GM23338 (cell line): ENCODE measurements around the gene DNAI2. TPM values are rescaled to one million over a fixed set of nuclear protein-coding genes. Genes with fewer than 3 reads are reported as not detected.

Experiments
- ATAC-seq: fragments of 200-7000 bp; cut with Tn5 transposase; 3 replicates; pipeline ENCODE4 v1.9.1; 2020
- DNase-seq: peaks from one replicate; pipeline ENCODE4 v3.0.0-alpha.2; 2015; ENCODE audit warnings: low spot score
- H2AFZ ChIP-seq: fragments of 200-600 bp; sonication (generic); 2 replicates; pipeline ENCODE4 v1.8.0; 2016; ENCODE audit warnings: antibody characterized with exemption, mild to moderate bottlenecking, moderate library complexity
- H3F3A ChIP-seq: fragments of 200-600 bp; sonication (generic); replicated peaks from 2 replicates; pipeline ENCODE4 v1.8.0; 2017; ENCODE audit warnings: antibody characterized with exemption, mixed run types, low read depth
- H3K27ac ChIP-seq: fragments of 200-600 bp; sonication (generic); 2 replicates; pipeline ENCODE4 v1.6.1; 2016; ENCODE audit warnings: low read depth
- H3K27me3 ChIP-seq: fragments of 200-600 bp; sonication (generic); 2 replicates; pipeline ENCODE4 v1.8.0; 2016; ENCODE audit warnings: mild to moderate bottlenecking, mixed run types, moderate library complexity; ENCODE audit not compliant: insufficient read depth
- H3K36me3 ChIP-seq: fragments of 200-600 bp; sonication (generic); 2 replicates; pipeline ENCODE4 v1.8.0; 2016; ENCODE audit warnings: mild to moderate bottlenecking; ENCODE audit not compliant: insufficient read depth
- H3K4me1 ChIP-seq: fragments of 200-600 bp; sonication (generic); 2 replicates; pipeline ENCODE4 v1.8.0; 2016; ENCODE audit warnings: mild to moderate bottlenecking, moderate library complexity; ENCODE audit not compliant: insufficient read depth
- H3K4me2 ChIP-seq: fragments of 200-600 bp; sonication (generic); 2 replicates; pipeline ENCODE4 v1.7.1; 2017; ENCODE audit warnings: mixed run types
- H3K4me3 ChIP-seq: fragments of 200-600 bp; sonication (generic); 2 replicates; pipeline ENCODE4 v1.6.1; 2016; ENCODE audit warnings: mixed run types
- H3K79me2 ChIP-seq: fragments of 200-600 bp; sonication (generic); replicated peaks from 2 replicates; pipeline ENCODE4 v1.8.0; 2017; ENCODE audit warnings: mild to moderate bottlenecking; ENCODE audit not compliant: insufficient read depth
- H3K9me2 ChIP-seq: fragments of 200-600 bp; sonication (generic); 2 replicates; pipeline ENCODE4 v1.8.0; 2017; ENCODE audit not compliant: insufficient read depth
- H4K20me1 ChIP-seq: fragments of 200-600 bp; sonication (generic); replicated peaks from 2 replicates; pipeline ENCODE4 v1.8.0; 2017; ENCODE audit warnings: mild to moderate bottlenecking; ENCODE audit not compliant: insufficient read depth
- H3K27ac Mint-ChIP-seq: 2 replicates; pipeline ENCODE4 v1.8.0; 2020; ENCODE audit warnings: inconsistent platforms, mild to moderate bottlenecking, moderate library complexity, mixed read lengths
- H3K27me3 Mint-ChIP-seq: 3 replicates; pipeline ENCODE4 v1.8.0; 2022; ENCODE audit warnings: low read depth, mild to moderate bottlenecking, moderate library complexity, mixed read lengths, inconsistent platforms; ENCODE audit not compliant: insufficient read depth, poor library complexity
- H3K36me3 Mint-ChIP-seq: 3 replicates; pipeline ENCODE4 v1.8.0; 2021; ENCODE audit warnings: low read depth, mild to moderate bottlenecking, inconsistent platforms, moderate library complexity, mixed read lengths
- H3K4me1 Mint-ChIP-seq: 3 replicates; pipeline ENCODE4 v1.8.0; 2020; ENCODE audit warnings: mild to moderate bottlenecking, inconsistent platforms, mixed read lengths
- H3K4me3 Mint-ChIP-seq: 3 replicates; pipeline ENCODE4 v1.8.0; 2021; ENCODE audit warnings: moderate library complexity, mild to moderate bottlenecking, inconsistent platforms, mixed read lengths
- H3K9me3 Mint-ChIP-seq: 3 replicates; pipeline ENCODE4 v1.8.0; 2020; ENCODE audit warnings: moderate library complexity, mild to moderate bottlenecking, inconsistent platforms, mixed read lengths
- CREB1 ChIP-seq: fragments of 250-450 bp; sonication (Bioruptor Pico); IDR thresholded peaks from 2 replicates; pipeline ENCODE4 v1.5.0; 2020; ENCODE audit warnings: low read depth, mild to moderate bottlenecking, moderate library complexity
- EZH2 ChIP-seq: fragments of 200-600 bp; sonication (generic); IDR thresholded peaks from one replicate; pipeline ENCODE4 v1.8.0; 2017; ENCODE audit warnings: antibody characterized with exemption, mild to moderate bottlenecking, low read depth; ENCODE audit not compliant: unreplicated experiment
- EZH2phosphoT487 ChIP-seq: fragments of 200-600 bp; sonication (generic); IDR thresholded peaks from one replicate; pipeline ENCODE4 v1.8.1; 2018; ENCODE audit warnings: antibody characterized with exemption; ENCODE audit not compliant: unreplicated experiment
- JUNB ChIP-seq: IDR thresholded peaks from one replicate; pipeline ENCODE4 v1.6.1; 2016; ENCODE audit warnings: antibody characterized with exemption; ENCODE audit not compliant: unreplicated experiment
- NANOG ChIP-seq: IDR thresholded peaks from 2 replicates; pipeline ENCODE4 v1.6.1; 2016; ENCODE audit warnings: antibody characterized with exemption, borderline replicate concordance
- POLR2AphosphoS5 ChIP-seq: IDR thresholded peaks from 2 replicates; pipeline ENCODE4 v1.6.1; 2016; ENCODE audit warnings: antibody characterized with exemption, low read depth
- STAT1 ChIP-seq: IDR thresholded peaks from one replicate; pipeline ENCODE4 v1.6.1; 2016; ENCODE audit warnings: antibody characterized with exemption; ENCODE audit not compliant: unreplicated experiment
- polyA plus RNA-seq: library from polyadenylated mRNA; unstranded; fragments of >200 nt; fragmentation: Nextera tagmentation; extraction: Ambion mirVana; gene quantifications from 2 replicates; pipeline ENCODE4 v1.2.1, GENCODE V29; 2016
- total RNA-seq: library from RNA; depleted of rRNA; stranded (reverse); fragments of >200 nt; shearing (Covaris generic); gene quantifications from 2 replicates; pipeline ENCODE4 v1.2.3, GENCODE V29; 2014
- TF ChIP-seq, protein P1 (sequence below): IDR thresholded peaks from one replicate; pipeline ENCODE4 v1.6.1; 2018; ENCODE audit warnings: antibody characterized with exemption; ENCODE audit not compliant: unreplicated experiment
- TF ChIP-seq, protein P2 (sequence below): fragments of 250-450 bp; sonication (Bioruptor Pico); IDR thresholded peaks from 2 replicates; pipeline ENCODE4 v1.5.0; 2020; ENCODE audit warnings: mild to moderate bottlenecking, moderate library complexity
- TF ChIP-seq, protein P3 (sequence below): IDR thresholded peaks from 2 replicates; pipeline ENCODE4 v1.6.1; 2016; ENCODE audit warnings: antibody characterized with exemption
- TF ChIP-seq, protein P4 (sequence below), 2 experiments: fragments of 200-600 bp in 1 of 2; sonication (generic) in 1 of 2; conservative IDR thresholded peaks; 2 replicates each; pipeline versions ENCODE4 v1.5.1 to v1.6.1; 2016 to 2017; ENCODE audit warnings: antibody characterized with exemption in 2 of 2, low read depth in 2 of 2, mild to moderate bottlenecking in 2 of 2, moderate library complexity in 1 of 2

Gene DNAI2
- total and polyA plus RNA-seq, 2 experiments from 2014 or later = 0.21 TPM; not detected in 1

DNA sequence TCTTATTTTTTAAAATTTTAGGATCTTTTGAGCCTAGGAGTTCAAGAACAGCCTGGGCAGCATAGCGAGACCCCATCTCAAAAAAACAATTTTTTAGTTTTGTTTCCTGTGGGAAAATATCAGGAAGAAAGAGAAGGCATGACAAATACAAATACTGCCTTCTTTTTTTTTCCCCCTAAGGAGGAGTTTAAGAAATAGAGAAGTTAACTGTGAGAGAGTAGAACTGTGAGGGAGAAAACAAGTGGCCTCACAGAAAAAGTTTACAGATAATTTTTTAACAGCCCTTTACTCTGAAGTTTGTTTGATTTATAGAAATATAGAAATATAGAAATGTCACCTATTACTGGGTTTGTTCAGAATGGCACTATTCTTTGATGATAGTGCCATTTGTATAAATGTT, 39.5 kb upstream of the DNAI2 start:
- no peaks in the 10 kb centered on the region for H3F3A ChIP-seq
- no peaks in the 10 kb centered on the region for H3K27me3 ChIP-seq
- Mint-ChIP-seq H3K36me3 (no peaks in the 10 kb centered on the region), H3K4me1 (peaks cover 6% of the 10 kb centered on the region), H3K27me3 (peaks cover 4% of the 10 kb centered on the region), H3K9me3 (no peaks in the 10 kb centered on the region), H3K4me3 (no peak overlapping the region), H3K27ac (no peak overlapping the region)
- H2AFZ ChIP-seq = no peak overlapping the region
- no peak overlapping the region for H3K27ac ChIP-seq
- H3K9me2 ChIP-seq = no peaks in the 10 kb centered on the region
- H3K4me1 ChIP-seq = no peaks in the 10 kb centered on the region
- no peaks in the 10 kb centered on the region for H3K36me3 ChIP-seq
- no peak overlapping the region for H3K4me3 ChIP-seq
- TF ChIP-seq EZH2phosphoT487 (no peak), EZH2 (no peak), POLR2AphosphoS5 (no peak), CREB1 (no peak), NANOG (no peak), STAT1 (no peak), JUNB (no peak)
- TF ChIP-seq, protein P1, sequence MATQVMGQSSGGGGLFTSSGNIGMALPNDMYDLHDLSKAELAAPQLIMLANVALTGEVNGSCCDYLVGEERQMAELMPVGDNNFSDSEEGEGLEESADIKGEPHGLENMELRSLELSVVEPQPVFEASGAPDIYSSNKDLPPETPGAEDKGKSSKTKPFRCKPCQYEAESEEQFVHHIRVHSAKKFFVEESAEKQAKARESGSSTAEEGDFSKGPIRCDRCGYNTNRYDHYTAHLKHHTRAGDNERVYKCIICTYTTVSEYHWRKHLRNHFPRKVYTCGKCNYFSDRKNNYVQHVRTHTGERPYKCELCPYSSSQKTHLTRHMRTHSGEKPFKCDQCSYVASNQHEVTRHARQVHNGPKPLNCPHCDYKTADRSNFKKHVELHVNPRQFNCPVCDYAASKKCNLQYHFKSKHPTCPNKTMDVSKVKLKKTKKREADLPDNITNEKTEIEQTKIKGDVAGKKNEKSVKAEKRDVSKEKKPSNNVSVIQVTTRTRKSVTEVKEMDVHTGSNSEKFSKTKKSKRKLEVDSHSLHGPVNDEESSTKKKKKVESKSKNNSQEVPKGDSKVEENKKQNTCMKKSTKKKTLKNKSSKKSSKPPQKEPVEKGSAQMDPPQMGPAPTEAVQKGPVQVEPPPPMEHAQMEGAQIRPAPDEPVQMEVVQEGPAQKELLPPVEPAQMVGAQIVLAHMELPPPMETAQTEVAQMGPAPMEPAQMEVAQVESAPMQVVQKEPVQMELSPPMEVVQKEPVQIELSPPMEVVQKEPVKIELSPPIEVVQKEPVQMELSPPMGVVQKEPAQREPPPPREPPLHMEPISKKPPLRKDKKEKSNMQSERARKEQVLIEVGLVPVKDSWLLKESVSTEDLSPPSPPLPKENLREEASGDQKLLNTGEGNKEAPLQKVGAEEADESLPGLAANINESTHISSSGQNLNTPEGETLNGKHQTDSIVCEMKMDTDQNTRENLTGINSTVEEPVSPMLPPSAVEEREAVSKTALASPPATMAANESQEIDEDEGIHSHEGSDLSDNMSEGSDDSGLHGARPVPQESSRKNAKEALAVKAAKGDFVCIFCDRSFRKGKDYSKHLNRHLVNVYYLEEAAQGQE = no peak
- TF ChIP-seq, protein P2, sequence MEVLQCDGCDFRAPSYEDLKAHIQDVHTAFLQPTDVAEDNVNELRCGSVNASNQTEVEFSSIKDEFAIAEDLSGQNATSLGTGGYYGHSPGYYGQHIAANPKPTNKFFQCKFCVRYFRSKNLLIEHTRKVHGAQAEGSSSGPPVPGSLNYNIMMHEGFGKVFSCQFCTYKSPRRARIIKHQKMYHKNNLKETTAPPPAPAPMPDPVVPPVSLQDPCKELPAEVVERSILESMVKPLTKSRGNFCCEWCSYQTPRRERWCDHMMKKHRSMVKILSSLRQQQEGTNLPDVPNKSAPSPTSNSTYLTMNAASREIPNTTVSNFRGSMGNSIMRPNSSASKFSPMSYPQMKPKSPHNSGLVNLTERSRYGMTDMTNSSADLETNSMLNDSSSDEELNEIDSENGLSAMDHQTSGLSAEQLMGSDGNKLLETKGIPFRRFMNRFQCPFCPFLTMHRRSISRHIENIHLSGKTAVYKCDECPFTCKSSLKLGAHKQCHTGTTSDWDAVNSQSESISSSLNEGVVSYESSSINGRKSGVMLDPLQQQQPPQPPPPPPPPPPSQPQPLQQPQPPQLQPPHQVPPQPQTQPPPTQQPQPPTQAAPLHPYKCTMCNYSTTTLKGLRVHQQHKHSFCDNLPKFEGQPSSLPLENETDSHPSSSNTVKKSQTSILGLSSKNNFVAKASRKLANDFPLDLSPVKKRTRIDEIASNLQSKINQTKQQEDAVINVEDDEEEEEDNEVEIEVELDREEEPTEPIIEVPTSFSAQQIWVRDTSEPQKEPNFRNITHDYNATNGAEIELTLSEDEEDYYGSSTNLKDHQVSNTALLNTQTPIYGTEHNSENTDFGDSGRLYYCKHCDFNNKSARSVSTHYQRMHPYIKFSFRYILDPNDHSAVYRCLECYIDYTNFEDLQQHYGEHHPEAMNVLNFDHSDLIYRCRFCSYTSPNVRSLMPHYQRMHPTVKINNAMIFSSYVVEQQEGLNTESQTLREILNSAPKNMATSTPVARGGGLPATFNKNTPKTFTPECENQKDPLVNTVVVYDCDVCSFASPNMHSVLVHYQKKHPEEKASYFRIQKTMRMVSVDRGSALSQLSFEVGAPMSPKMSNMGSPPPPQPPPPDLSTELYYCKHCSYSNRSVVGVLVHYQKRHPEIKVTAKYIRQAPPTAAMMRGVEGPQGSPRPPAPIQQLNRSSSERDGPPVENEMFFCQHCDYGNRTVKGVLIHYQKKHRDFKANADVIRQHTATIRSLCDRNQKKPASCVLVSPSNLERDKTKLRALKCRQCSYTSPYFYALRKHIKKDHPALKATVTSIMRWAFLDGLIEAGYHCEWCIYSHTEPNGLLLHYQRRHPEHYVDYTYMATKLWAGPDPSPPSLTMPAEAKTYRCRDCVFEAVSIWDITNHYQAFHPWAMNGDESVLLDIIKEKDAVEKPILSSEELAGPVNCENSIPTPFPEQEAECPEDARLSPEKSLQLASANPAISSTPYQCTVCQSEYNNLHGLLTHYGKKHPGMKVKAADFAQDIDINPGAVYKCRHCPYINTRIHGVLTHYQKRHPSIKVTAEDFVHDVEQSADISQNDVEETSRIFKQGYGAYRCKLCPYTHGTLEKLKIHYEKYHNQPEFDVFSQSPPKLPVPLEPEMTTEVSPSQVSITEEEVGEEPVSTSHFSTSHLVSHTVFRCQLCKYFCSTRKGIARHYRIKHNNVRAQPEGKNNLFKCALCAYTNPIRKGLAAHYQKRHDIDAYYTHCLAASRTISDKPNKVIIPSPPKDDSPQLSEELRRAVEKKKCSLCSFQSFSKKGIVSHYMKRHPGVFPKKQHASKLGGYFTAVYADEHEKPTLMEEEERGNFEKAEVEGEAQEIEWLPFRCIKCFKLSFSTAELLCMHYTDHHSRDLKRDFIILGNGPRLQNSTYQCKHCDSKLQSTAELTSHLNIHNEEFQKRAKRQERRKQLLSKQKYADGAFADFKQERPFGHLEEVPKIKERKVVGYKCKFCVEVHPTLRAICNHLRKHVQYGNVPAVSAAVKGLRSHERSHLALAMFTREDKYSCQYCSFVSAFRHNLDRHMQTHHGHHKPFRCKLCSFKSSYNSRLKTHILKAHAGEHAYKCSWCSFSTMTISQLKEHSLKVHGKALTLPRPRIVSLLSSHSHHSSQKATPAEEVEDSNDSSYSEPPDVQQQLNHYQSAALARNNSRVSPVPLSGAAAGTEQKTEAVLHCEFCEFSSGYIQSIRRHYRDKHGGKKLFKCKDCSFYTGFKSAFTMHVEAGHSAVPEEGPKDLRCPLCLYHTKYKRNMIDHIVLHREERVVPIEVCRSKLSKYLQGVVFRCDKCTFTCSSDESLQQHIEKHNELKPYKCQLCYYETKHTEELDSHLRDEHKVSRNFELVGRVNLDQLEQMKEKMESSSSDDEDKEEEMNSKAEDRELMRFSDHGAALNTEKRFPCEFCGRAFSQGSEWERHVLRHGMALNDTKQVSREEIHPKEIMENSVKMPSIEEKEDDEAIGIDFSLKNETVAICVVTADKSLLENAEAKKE (CRISPR knock-in tag) = no peak
- TF ChIP-seq, protein P3, sequence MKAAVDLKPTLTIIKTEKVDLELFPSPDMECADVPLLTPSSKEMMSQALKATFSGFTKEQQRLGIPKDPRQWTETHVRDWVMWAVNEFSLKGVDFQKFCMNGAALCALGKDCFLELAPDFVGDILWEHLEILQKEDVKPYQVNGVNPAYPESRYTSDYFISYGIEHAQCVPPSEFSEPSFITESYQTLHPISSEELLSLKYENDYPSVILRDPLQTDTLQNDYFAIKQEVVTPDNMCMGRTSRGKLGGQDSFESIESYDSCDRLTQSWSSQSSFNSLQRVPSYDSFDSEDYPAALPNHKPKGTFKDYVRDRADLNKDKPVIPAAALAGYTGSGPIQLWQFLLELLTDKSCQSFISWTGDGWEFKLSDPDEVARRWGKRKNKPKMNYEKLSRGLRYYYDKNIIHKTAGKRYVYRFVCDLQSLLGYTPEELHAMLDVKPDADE = no peak
- TF ChIP-seq, protein P4, sequence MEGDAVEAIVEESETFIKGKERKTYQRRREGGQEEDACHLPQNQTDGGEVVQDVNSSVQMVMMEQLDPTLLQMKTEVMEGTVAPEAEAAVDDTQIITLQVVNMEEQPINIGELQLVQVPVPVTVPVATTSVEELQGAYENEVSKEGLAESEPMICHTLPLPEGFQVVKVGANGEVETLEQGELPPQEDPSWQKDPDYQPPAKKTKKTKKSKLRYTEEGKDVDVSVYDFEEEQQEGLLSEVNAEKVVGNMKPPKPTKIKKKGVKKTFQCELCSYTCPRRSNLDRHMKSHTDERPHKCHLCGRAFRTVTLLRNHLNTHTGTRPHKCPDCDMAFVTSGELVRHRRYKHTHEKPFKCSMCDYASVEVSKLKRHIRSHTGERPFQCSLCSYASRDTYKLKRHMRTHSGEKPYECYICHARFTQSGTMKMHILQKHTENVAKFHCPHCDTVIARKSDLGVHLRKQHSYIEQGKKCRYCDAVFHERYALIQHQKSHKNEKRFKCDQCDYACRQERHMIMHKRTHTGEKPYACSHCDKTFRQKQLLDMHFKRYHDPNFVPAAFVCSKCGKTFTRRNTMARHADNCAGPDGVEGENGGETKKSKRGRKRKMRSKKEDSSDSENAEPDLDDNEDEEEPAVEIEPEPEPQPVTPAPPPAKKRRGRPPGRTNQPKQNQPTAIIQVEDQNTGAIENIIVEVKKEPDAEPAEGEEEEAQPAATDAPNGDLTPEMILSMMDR (conservative IDR thresholded peaks at IDR 0.05; ENCODE audit: low read depth in 2 of 2) = no peak
- no peaks in the 10 kb centered on the region for H3K79me2 ChIP-seq
- H3K4me2 ChIP-seq = no peak overlapping the region
- ATAC-seq (no peak), DNase-seq (no peak)
- H4K20me1 ChIP-seq = no peaks in the 10 kb centered on the region
